Measurements from ENCODE around the gene LRRC36.

- TF ChIP-seq CTCF (conservative IDR thresholded peaks at IDR 0.05; ENCODE audit: low read depth, low read length) (no peak), EZH2phosphoT487 (IDR thresholded peaks at IDR 0.05; ENCODE audit: borderline replicate concordance, low read length) (no peak), EZH2 (IDR thresholded peaks at IDR 0.05; ENCODE audit: low read length, unreplicated experiment) (no peak)
Measured at GRCh38 chr16:67386861-67387455, 60.3 kb downstream of the LRRC36 start.

Data from PC-3 (cell line).